GM12878 (cell line): ENCODE data around the gene ETV7. TPM values are rescaled to one million over a fixed set of nuclear protein-coding genes. Genes with fewer than 3 reads are reported as not detected.

Experiments
- ATF2 ChIP-seq: IDR thresholded peaks from 2 replicates; pipeline ENCODE4 v1.6.1; 2012; ENCODE audit warnings: low read length, inconsistent platforms
- CREM ChIP-seq: IDR thresholded peaks from 2 replicates; pipeline ENCODE4 v1.6.1; 2014; ENCODE audit warnings: antibody characterized with exemption, low read depth
- CUX1 ChIP-seq: IDR thresholded peaks from 2 replicates; pipeline ENCODE4 v1.6.1; 2012; ENCODE audit warnings: improper control_type of control experiment, low read depth, low read length; ENCODE audit not compliant: insufficient replicate concordance
- GABPA ChIP-seq: IDR thresholded peaks from 2 replicates; pipeline ENCODE4 v1.6.1; 2014; ENCODE audit warnings: antibody characterized with exemption, low read depth, mild to moderate bottlenecking, inconsistent platforms
- HCFC1 ChIP-seq: fragments of 150-350 bp; IDR thresholded peaks from 2 replicates; pipeline ENCODE4 v1.6.1; 2014; ENCODE audit warnings: low read length
- IKZF2 ChIP-seq, 2 experiments: fragments of 450-650 bp; IDR thresholded peaks; 2 replicates each; pipeline ENCODE4 v1.6.1; 2017; ENCODE audit warnings: mild to moderate bottlenecking in 2 of 2, moderate library complexity in 2 of 2
- JUNB ChIP-seq: IDR thresholded peaks from 2 replicates; pipeline ENCODE4 v1.6.1; 2016; ENCODE audit warnings: antibody characterized with exemption, mild to moderate bottlenecking
- KAT2A ChIP-seq: conservative IDR thresholded peaks from 2 replicates; pipeline ENCODE4 v1.6.1; 2011; ENCODE audit warnings: low read depth, low read length; ENCODE audit not compliant: control insufficient read depth
- MXI1 ChIP-seq: fragments of 150-350 bp; IDR thresholded peaks from 2 replicates; pipeline ENCODE4 v1.6.1; 2011; ENCODE audit warnings: low read depth, mild to moderate bottlenecking, inconsistent platforms, low read length, improper control_type of control experiment
- NFIC ChIP-seq: IDR thresholded peaks from 2 replicates; pipeline ENCODE4 v1.6.1; 2012; ENCODE audit warnings: low read depth, mild to moderate bottlenecking, inconsistent platforms, low read length, moderate library complexity
- NR2C1 ChIP-seq: fragments of 450-650 bp; IDR thresholded peaks from 2 replicates; pipeline ENCODE4 v1.6.1; 2017; ENCODE audit warnings: antibody characterized with exemption, mild to moderate bottlenecking, moderate library complexity
- POU2F2 ChIP-seq: IDR thresholded peaks from 3 replicates; pipeline ENCODE4 v1.6.1; 2011; ENCODE audit warnings: low read depth, mild to moderate bottlenecking, low read length, borderline replicate concordance
- RAD21 ChIP-seq: IDR thresholded peaks from 2 replicates; pipeline ENCODE4 v1.6.1; 2011; ENCODE audit warnings: mild to moderate bottlenecking, low read depth, low read length, moderate library complexity; ENCODE audit not compliant: insufficient read depth
- RCOR1 ChIP-seq: conservative IDR thresholded peaks from 2 replicates; pipeline ENCODE4 v1.6.1; 2012; ENCODE audit warnings: low read depth, low read length, improper control_type of control experiment
- RFX5 ChIP-seq: IDR thresholded peaks from 2 replicates; pipeline ENCODE4 v1.6.1; 2011; ENCODE audit warnings: low read depth, low read length, improper control_type of control experiment
- ZBTB40 ChIP-seq: fragments of 450-650 bp; IDR thresholded peaks from 2 replicates; pipeline ENCODE4 v1.6.1; 2016; ENCODE audit warnings: mild to moderate bottlenecking, moderate library complexity, borderline replicate concordance
- ZNF217 ChIP-seq: fragments of 450-650 bp; IDR thresholded peaks from 2 replicates; pipeline ENCODE4 v1.6.1; 2017; ENCODE audit warnings: antibody characterized with exemption, mild to moderate bottlenecking
- ZSCAN29 ChIP-seq: fragments of 450-650 bp; IDR thresholded peaks from 2 replicates; pipeline ENCODE4 v1.6.1; 2017; ENCODE audit warnings: mild to moderate bottlenecking, moderate library complexity
- polyA plus RNA-seq, 11 experiments: library from polyadenylated mRNA; depleted of rRNA in 4 of 11; unstranded in 6 of 11; stranded (reverse) in 5 of 11; fragments of >200 nt; fragmentation: Nextera tagmentation in 4 of 11; fragmentation: Illumina TruSeq in 1 of 11; extraction: Ambion mirVana in 4 of 11; extraction: Trizol in 1 of 11; gene quantifications; 1 replicate in 1 of 11; 2 replicates in 10 of 11; pipeline versions ENCODE4 v1.2.1 to v1.2.3, GENCODE V29; 2011 to 2016; ENCODE audit warnings: inconsistent platforms in 2 of 11, missing spikeins in 2 of 11, low read depth in 1 of 11
- total RNA-seq, 4 experiments: library from RNA; depleted of rRNA in 3 of 4; stranded (reverse); fragments of >200 nt in 3 of 4; fragmentation: Illumina TruSeq in 1 of 4; extraction: Trizol in 1 of 4; gene quantifications; 2 replicates each; pipeline versions ENCODE4 v1.2.1 to v1.2.3, GENCODE V29; 2013 to 2021

ETV7 gene
- total and polyA plus RNA-seq, 10 of the 15 experiments (the other 5 are each of a cell fraction or from before 2014, with no cell fraction given) = 0.04 to 1.8 (median 1.3) TPM

- TF ChIP-seq CREM (0 out of 2 replicates have a peak, but pooled peaks have one; percentile 15), RAD21 (no peak), HCFC1 (no peak), NFIC (peak; percentile 50), MXI1 (no peak), ZBTB40 (no peak), ATF2 (peak; percentile 45; the same call in 1 of the 2 replicates), GABPA (no peak), IKZF2 (IDR thresholded peaks at IDR 0.05) (peak; percentile 25 to 50; a peak in 2 of 4 replicates), NR2C1 (no peak), ZSCAN29 (no peak), POU2F2 (0 out of 3 replicates have a peak, but pooled peaks have one; percentile 34), CUX1 (no peak), ZNF217 (peak; percentile 25; the same call in 1 of the 2 replicates), RCOR1 (no peak), JUNB (peak; percentile 55), RFX5 (no peak), KAT2A (no peak)
These were observed 12.5 kb upstream of the ETV7 start (continued) for GRCh38 chr6:36399970-36400369.
